ENCODE data around the gene IZUMO1.
A peak's percentile ranks its signal among the peaks of the same experiment; 100 is the strongest.
"Not testable (repeated sequence)": the region's sequence is repeated elsewhere in the genome, so short reads cannot be mapped to it uniquely, and the experiment has no call there.

Gene IZUMO1

GRCh38 chr19:48713041-48713863 is 33.5 kb downstream of the IZUMO1 start:
- DNase-seq (ENCODE audit: low spot score) = peak; percentile 76

GRCh38 chr19:48711106-48711662 is 35.5 kb downstream of the IZUMO1 start:
- DNase-seq (ENCODE audit: low spot score) = no peak

GRCh38 chr19:48708471-48708870 is 38.2 kb downstream of the IZUMO1 start:
- DNase-seq (ENCODE audit: low spot score) = no peak

GRCh38 chr19:48705431-48705830 is 41.3 kb downstream of the IZUMO1 start:
- DNase-seq (ENCODE audit: low spot score) = no peak

GRCh38 chr19:48703316-48703715 is 43.4 kb downstream of the IZUMO1 start:
- no peak for DNase-seq (ENCODE audit: low spot score)

- no peak for DNase-seq (ENCODE audit: low spot score)
Observed at GRCh38 chr19:48702701-48703100, 44.0 kb downstream of the IZUMO1 start.

GRCh38 chr19:48698046-48698445 is 48.7 kb downstream of the IZUMO1 start:
- no peak for DNase-seq (ENCODE audit: low spot score)

GRCh38 chr19:48696353-48697010 is 50.2 kb downstream of the IZUMO1 start:
- DNase-seq (ENCODE audit: low spot score) = peak; percentile 59

- peak; percentile 79 for DNase-seq (ENCODE audit: low spot score)
Observed at GRCh38 chr19:48695743-48696352, 50.9 kb downstream of the IZUMO1 start, which contains the start of gene FUT2. TSS of gene FUT2 (plus strand) at chr19:48695971. CDS start at chr19:48702957, 6,986 bp downstream.

- not testable (repeated sequence) for DNase-seq (ENCODE audit: low spot score)
Observed at GRCh38 chr19:48693629-48694028, 53.1 kb downstream of the IZUMO1 start.

All from iPS-NIHi11 (cell line).